Tibial artery (tissue), 4 donors: ENCODE measurements around the gene FNDC3B.

ENCODE experiments used
- DNase-seq, 2 donors: peaks; one replicate each; pipeline ENCODE4 v3.0.0-alpha.2; 2019
- H3K27ac ChIP-seq, 2 donors: fragments of 200-600 bp; sonication (generic) in 1 of 2; 1 replicate in 1 of 2; 2 replicates in 1 of 2; pipeline ENCODE4 v1.5.1; 2018 to 2019; ENCODE audit warnings: mild to moderate bottlenecking in 1 of 2
- H3K27me3 ChIP-seq, 2 donors: fragments of 200-600 bp; sonication (generic) in 1 of 2; one replicate each; pipeline versions ENCODE4 v1.5.1 to v1.6.0; 2016 to 2019
- H3K36me3 ChIP-seq, 3 donors: fragments of 200-600 bp; sonication (generic) in 2 of 3; one replicate each; pipeline ENCODE4 v1.5.1; 2016 to 2019; ENCODE audit warnings: mild to moderate bottlenecking in 2 of 3
- H3K4me1 ChIP-seq, 4 donors: fragments of 200-600 bp; sonication (generic) in 2 of 4; 1 replicate in 3 of 4; 2 replicates in 1 of 4; pipeline ENCODE4 v1.5.1; 2016 to 2019
- H3K4me3 ChIP-seq, 2 donors: fragments of 200-600 bp; sonication (generic) in 1 of 2; 1 replicate in 1 of 2; 2 replicates in 1 of 2; pipeline ENCODE4 v1.5.1; 2018 to 2019; ENCODE audit warnings: mild to moderate bottlenecking in 2 of 2
- H3K9me3 ChIP-seq, 3 donors: fragments of 200-600 bp; sonication (generic) in 1 of 3; one replicate each; pipeline ENCODE4 v1.5.1; 2016 to 2019
- intact Hi-C: fragments of 100-400 bp; cut with DNase I; formaldehyde crosslinking; loops from one replicate; pipeline ENCODE4 v1.15.0; 2023; ENCODE audit warnings: low total_unique reads
- TF ChIP-seq, protein P1 (sequence below), 2 experiments: fragments of 200-600 bp in 1 of 2; fragments of 450-650 bp in 1 of 2; IDR thresholded peaks; one replicate each; pipeline ENCODE4 v1.5.1; 2017 to 2019; ENCODE audit warnings: antibody characterized with exemption in 2 of 2, mild to moderate bottlenecking in 1 of 2, moderate library complexity in 1 of 2

FNDC3B gene

DNA sequence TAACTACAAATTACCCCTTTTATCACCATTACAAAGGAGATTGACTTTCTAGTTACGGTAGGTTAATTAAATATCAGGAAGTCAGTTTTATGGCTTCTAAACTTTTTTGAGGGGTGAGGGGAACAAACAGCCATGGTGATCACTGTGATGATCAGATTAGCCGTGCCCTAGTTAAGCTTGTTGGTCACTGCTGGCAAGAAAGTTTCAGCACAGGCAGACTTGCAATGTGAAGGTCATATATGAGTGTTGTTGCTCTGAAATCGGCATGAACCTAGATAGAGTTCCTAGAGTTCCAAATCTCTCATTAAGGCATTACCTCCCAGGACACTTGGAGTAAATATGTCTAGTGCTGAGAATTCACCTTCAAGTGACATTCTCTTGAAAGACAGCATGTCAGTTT lies 252.3 kb downstream of the FNDC3B start:
- Histone ChIP-seq H3K4me1 (peaks cover 0 to 53% (median 22%) of the 10 kb centered on the region in 4 donors), H3K27ac (no peak overlapping the region), H3K27me3 (no peaks in the 10 kb centered on the region), H3K4me3 (no peak overlapping the region), H3K9me3 (no peaks in the 10 kb centered on the region), H3K36me3 (peaks cover 3 to 40% (median 35%) of the 10 kb centered on the region in 3 donors)
- TF ChIP-seq, protein P1, sequence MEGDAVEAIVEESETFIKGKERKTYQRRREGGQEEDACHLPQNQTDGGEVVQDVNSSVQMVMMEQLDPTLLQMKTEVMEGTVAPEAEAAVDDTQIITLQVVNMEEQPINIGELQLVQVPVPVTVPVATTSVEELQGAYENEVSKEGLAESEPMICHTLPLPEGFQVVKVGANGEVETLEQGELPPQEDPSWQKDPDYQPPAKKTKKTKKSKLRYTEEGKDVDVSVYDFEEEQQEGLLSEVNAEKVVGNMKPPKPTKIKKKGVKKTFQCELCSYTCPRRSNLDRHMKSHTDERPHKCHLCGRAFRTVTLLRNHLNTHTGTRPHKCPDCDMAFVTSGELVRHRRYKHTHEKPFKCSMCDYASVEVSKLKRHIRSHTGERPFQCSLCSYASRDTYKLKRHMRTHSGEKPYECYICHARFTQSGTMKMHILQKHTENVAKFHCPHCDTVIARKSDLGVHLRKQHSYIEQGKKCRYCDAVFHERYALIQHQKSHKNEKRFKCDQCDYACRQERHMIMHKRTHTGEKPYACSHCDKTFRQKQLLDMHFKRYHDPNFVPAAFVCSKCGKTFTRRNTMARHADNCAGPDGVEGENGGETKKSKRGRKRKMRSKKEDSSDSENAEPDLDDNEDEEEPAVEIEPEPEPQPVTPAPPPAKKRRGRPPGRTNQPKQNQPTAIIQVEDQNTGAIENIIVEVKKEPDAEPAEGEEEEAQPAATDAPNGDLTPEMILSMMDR (IDR thresholded peaks at IDR 0.05), result no peak
- intact Hi-C loops, result no loop called here
- DNase-seq, result no peak

DNA sequence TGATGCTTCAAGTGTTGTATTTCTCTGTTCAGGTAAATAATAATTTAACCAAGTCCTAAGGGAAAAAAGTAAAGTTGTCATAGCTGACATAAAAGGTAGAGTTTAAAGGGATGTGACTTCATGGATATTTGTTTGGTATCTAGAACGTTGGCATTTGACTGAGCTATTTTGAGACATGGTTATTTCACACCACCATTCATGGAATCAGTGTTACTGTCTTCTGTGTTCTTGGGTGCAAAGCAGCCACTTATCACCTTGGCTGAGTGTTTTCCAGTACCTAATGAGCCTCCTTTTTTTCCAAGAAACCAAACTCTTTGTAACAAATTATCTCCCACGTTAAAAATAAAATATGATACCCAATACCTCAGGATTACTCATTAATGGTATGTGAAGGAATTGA lies 253.0 kb downstream of the FNDC3B start:
- Histone ChIP-seq H3K4me3 (no peak overlapping the region), H3K9me3 (no peaks in the 10 kb centered on the region), H3K4me1 (peaks cover 0 to 45% (median 20%) of the 10 kb centered on the region in 4 donors), H3K27ac (no peak overlapping the region), H3K36me3 (peaks cover 8 to 43% (median 30%) of the 10 kb centered on the region in 3 donors), H3K27me3 (no peaks in the 10 kb centered on the region)
- TF ChIP-seq, protein P1 (IDR thresholded peaks at IDR 0.05), result no peak
- no peak for DNase-seq
- intact Hi-C loops, result no loop called here

DNA sequence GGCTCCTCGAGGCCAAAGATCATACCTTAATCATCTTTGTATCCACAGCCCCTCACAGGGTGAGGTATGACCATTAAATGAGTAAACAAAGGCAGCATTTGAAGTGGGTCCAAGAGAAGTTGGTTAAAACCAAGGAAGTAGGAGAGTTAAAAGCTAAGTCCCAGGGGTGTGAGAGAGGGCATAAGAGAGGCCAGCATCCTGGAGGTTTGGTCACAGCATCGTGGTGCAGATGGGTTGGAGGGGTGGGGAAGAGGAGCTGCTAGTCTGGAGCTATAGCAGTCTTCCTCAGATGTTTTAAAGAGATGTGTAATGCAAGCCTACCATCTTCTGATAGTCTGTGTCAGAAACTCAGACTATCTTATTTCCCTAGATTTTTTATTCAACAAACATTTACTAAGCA lies 253.7 kb downstream of the FNDC3B start:
- H3K4me1 ChIP-seq, result peaks cover 0 to 43% (median 17%) of the 10 kb centered on the region in 4 donors
- H3K4me3 ChIP-seq, result no peak overlapping the region
- no peak overlapping the region for H3K27ac ChIP-seq
- intact Hi-C loops, result no loop called here
- H3K9me3 ChIP-seq, result no peaks in the 10 kb centered on the region
- TF ChIP-seq, protein P1 (IDR thresholded peaks at IDR 0.05), result no peak
- no peak for DNase-seq
- peaks cover 13 to 43% (median 23%) of the 10 kb centered on the region in 3 donors for H3K36me3 ChIP-seq
- H3K27me3 ChIP-seq, result no peaks in the 10 kb centered on the region

DNA sequence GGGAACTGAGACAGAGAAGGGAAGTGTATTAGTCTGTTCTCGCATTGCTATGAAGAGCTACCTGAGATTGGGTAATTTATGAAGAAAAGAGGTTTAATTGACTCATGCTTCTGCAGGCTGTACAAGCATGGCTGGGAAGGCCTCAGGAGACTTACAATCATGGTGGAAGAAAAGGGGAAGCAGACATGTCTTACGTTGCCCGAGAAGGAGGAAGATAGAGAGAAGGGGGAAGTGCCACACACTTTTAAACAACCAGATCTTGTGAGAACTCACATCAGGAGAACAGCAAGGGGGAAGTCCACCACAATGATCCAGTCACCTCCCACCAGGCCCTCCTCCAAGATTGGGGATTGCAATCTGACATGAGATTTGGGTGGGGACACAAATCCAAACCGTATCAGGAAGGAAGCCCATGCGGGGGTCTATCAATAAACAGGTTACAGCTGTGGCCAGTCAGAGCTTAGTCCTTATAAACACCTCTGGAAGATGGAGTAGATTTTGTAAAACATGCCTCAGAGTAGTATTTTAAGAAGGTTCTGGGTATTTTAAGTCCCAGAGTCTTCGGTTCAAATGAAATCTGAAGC lies 254.9 kb downstream of the FNDC3B start:
- Histone ChIP-seq H3K36me3 (peaks cover 13 to 41% (median 20%) of the 10 kb centered on the region in 3 donors), H3K4me3 (no peak overlapping the region), H3K27ac (no peak overlapping the region), H3K4me1 (peaks cover 0 to 40% (median 14%) of the 10 kb centered on the region in 4 donors), H3K9me3 (no peaks in the 10 kb centered on the region), H3K27me3 (no peaks in the 10 kb centered on the region)
- no peak for DNase-seq
- TF ChIP-seq, protein P1 (IDR thresholded peaks at IDR 0.05), result no peak
- intact Hi-C loops, result no loop called here

DNA sequence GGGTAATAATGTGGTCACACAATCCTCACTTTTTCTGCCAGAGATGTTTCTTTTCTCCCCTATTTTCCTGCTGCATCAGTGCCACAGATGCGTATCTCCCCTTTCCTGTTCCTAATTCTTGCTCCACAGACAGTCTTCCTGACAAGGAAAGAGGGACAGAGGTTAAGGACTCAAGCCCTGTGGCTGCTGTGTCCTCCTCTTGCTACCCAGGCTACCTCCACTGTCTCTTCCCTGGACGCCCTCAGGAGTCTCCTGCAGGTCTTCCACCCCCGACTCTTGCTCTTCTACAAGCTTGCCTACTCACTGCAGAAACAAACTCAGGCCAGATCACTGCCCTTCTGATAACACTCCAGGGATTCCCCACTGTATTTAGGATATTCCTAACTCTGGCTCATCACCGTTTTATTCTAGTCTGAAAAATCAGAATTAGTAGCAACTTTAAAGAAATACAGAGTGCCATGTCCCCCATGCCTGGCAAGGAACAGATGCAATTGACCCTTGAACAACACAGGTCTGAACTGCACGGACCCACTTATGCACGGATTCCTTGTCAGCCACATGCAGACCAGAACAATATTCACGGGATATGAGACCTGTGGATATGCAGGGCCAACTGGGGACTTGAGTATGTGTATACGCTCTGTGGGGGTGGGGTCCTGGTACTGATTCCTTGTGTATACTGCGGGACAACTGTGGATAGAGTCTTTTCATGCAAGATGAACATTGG lies 257.0 kb downstream of the FNDC3B start:
- peaks cover 0 to 22% (median 12%) of the 10 kb centered on the region in 4 donors for H3K4me1 ChIP-seq
- H3K9me3 ChIP-seq, result no peaks in the 10 kb centered on the region
- H3K27me3 ChIP-seq, result no peaks in the 10 kb centered on the region
- H3K27ac ChIP-seq, result no peak overlapping the region
- TF ChIP-seq, protein P1 (IDR thresholded peaks at IDR 0.05), result no peak
- peaks cover 20 to 43% (median 38%) of the 10 kb centered on the region in 3 donors for H3K36me3 ChIP-seq
- no peak overlapping the region for H3K4me3 ChIP-seq
- no peak for DNase-seq
- intact Hi-C loops, result no loop called here
